Left colon (tissue), 2 donors: Measurements from ENCODE around the gene POF1B. TPM values are rescaled to one million over a fixed set of nuclear protein-coding genes. Genes with fewer than 3 reads are reported as not detected.
"Not testable (repeated sequence)": the region's sequence is repeated elsewhere in the genome, so short reads cannot be mapped to it uniquely, and the experiment has no call there.

Experiments used
- ATAC-seq: fragments of 200-7000 bp; cut with Tn5 transposase; one replicate; pipeline ENCODE4 v1.9.1; 2020; ENCODE audit warnings: mild to moderate bottlenecking, moderate library complexity
- DNase-seq, 2 donors: peaks; one replicate each; pipeline ENCODE4 v3.0.0-alpha.2; 2020
- intact Hi-C, 2 donors: fragments of 100-400 bp; cut with DNase I in 1 of 2; cut with micrococcal nuclease in 1 of 2; formaldehyde crosslinking; loops; one replicate each; pipeline versions ENCODE4 v1.11.2 to v1.14.0; 2022; cut with DNase I, micrococcal nuclease
- long read RNA-seq: library from polyadenylated mRNA; unstranded; transcript quantifications from one replicate; pipeline ENCODE4 v2.0.0, GENCODE V29; 2021
- total RNA-seq, 2 donors: library from RNA; stranded (reverse); fragmentation: NEBNext Ultra II Directional; extraction: Animal tissue kit (Norgen Biotek cat#: 25700); gene quantifications; one replicate each; pipeline ENCODE4 v1.2.1, GENCODE V29; 2021
- donor health status: DM: no; HTN: no; CAD: no.
- donor health status: DM: yes; HTN: yes; CAD: no.

POF1B gene
- 100 to 1,000 TPM; 159 to 184 TPM for total RNA-seq
- long read RNA-seq, transcript POF1B-201 (17 exons, 3,941 nt): major isoform, 79 of 213 reads
- long read RNA-seq, partial matches to known transcripts: 101 of 213 reads
- long read RNA-seq, other reads (novel, unspliced or antisense): 33 of 213 reads

GRCh38 chrX:85379174-85379907 lies at the start of gene POF1B:
TSS of gene POF1B (minus strand) at chrX:85379665. CDS start at chrX:85379454, 211 bp downstream.
- intact Hi-C loops: no loop called here
- ATAC-seq: peak; percentile 84
- peak; percentile 86 to 89 for DNase-seq

GRCh38 chrX:85429066-85429465 lies 49.6 kb upstream of the POF1B start:
- no peak for DNase-seq
- no peak for ATAC-seq
- intact Hi-C loops: no loop called here

GRCh38 chrX:85419293-85419692 lies 39.8 kb upstream of the POF1B start:
- intact Hi-C loops: no loop called here
- no peak for ATAC-seq
- no peak for DNase-seq

GRCh38 chrX:85391878-85392238 lies 12.4 kb upstream of the POF1B start:
- peak; percentile 99 for ATAC-seq
- intact Hi-C loops: no loop called here
- DNase-seq: no peak

GRCh38 chrX:85391185-85391877 lies 11.9 kb upstream of the POF1B start:
- ATAC-seq (peak; percentile 67), DNase-seq (no peak)
- intact Hi-C loops: no loop called here

GRCh38 chrX:85381602-85382001 lies 2.1 kb upstream of the POF1B start:
- no peak for DNase-seq
- intact Hi-C loops: no loop called here
- ATAC-seq: no peak

GRCh38 chrX:85378461-85378860 lies 1.0 kb downstream of the POF1B start:
- ATAC-seq (peak; percentile 22), DNase-seq (no peak)
- intact Hi-C loops: no loop called here

- intact Hi-C loops: no loop called here
- ATAC-seq (peak; percentile 71), DNase-seq (peak; percentile 23 to 26)
Measured at GRCh38 chrX:85375333-85375738, 4.1 kb downstream of the POF1B start.

GRCh38 chrX:85365370-85365995 lies 14.0 kb downstream of the POF1B start:
- peak; percentile 69 for ATAC-seq
- intact Hi-C loops: no loop called here
- DNase-seq: no peak

- ATAC-seq (peak; percentile 95), DNase-seq (peak; percentile 10 to 54)
- intact Hi-C loops: no loop called here
Measured at GRCh38 chrX:85359051-85359450, 20.4 kb downstream of the POF1B start.

- intact Hi-C loops: no loop called here
- no peak for ATAC-seq
- DNase-seq: no peak
Measured at GRCh38 chrX:85345523-85345922, 33.9 kb downstream of the POF1B start.

GRCh38 chrX:85327060-85327333 lies 52.5 kb downstream of the POF1B start:
- no peak for DNase-seq
- no peak for ATAC-seq
- intact Hi-C loops: no loop called here

GRCh38 chrX:85326234-85327059 lies 53.0 kb downstream of the POF1B start:
- intact Hi-C loops: no loop called here
- DNase-seq: peak; percentile 2 to 21
- ATAC-seq: peak; percentile 13

GRCh38 chrX:85311348-85311747 lies 68.1 kb downstream of the POF1B start:
- intact Hi-C loops, ATAC-seq, DNase-seq: not testable (repeated sequence)

- ATAC-seq: peak; percentile 44
- no peak for DNase-seq
- intact Hi-C loops: no loop called here
Measured at GRCh38 chrX:85309717-85310116, 69.7 kb downstream of the POF1B start.

GRCh38 chrX:85303544-85303943 lies 75.9 kb downstream of the POF1B start:
- intact Hi-C loops: no loop called here
- no peak for ATAC-seq
- no peak for DNase-seq

- no peak for ATAC-seq
- intact Hi-C loops: no loop called here
- DNase-seq: no peak
Measured at GRCh38 chrX:85288992-85289723, 90.3 kb downstream of the POF1B start.

- ATAC-seq, DNase-seq, intact Hi-C loops: not testable (repeated sequence)
Measured at GRCh38 chrX:85285286-85285685, 94.2 kb downstream of the POF1B start.
